Measurements from ENCODE around the gene POMGNT1.

POMGNT1 gene

DNA sequence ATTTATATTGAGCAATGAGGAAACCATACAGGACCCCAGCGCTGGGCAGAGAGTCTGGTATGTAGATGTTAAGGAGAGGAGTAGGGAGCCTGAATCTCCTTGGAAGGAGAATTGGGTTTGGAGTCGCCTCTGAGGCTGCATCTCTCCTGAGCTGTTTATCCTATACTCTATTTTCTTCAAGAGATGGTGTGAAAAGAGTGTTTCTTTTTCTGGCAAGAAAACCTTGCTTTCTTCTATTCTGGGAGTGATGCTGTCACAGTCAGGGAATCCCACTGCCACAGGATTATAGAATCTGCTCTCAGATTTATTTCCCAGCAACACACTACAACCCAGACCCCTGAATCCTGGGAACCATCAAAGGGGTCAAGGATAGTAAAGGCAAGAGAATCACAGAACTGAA, 8.2 kb upstream of the POMGNT1 start:
- no peaks in the 10 kb centered on the region for H3K27me3 ChIP-seq (ENCODE audit: insufficient read depth, poor library complexity, severe bottlenecking)
- no peak for DNase-seq (ENCODE audit: low read depth in 1 of 2, low spot score in 1 of 2)
- no peak for TF ChIP-seq GABPA (IDR thresholded peaks at IDR 0.05; ENCODE audit: low read depth)
- TF ChIP-seq, protein P1, sequence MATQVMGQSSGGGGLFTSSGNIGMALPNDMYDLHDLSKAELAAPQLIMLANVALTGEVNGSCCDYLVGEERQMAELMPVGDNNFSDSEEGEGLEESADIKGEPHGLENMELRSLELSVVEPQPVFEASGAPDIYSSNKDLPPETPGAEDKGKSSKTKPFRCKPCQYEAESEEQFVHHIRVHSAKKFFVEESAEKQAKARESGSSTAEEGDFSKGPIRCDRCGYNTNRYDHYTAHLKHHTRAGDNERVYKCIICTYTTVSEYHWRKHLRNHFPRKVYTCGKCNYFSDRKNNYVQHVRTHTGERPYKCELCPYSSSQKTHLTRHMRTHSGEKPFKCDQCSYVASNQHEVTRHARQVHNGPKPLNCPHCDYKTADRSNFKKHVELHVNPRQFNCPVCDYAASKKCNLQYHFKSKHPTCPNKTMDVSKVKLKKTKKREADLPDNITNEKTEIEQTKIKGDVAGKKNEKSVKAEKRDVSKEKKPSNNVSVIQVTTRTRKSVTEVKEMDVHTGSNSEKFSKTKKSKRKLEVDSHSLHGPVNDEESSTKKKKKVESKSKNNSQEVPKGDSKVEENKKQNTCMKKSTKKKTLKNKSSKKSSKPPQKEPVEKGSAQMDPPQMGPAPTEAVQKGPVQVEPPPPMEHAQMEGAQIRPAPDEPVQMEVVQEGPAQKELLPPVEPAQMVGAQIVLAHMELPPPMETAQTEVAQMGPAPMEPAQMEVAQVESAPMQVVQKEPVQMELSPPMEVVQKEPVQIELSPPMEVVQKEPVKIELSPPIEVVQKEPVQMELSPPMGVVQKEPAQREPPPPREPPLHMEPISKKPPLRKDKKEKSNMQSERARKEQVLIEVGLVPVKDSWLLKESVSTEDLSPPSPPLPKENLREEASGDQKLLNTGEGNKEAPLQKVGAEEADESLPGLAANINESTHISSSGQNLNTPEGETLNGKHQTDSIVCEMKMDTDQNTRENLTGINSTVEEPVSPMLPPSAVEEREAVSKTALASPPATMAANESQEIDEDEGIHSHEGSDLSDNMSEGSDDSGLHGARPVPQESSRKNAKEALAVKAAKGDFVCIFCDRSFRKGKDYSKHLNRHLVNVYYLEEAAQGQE (IDR thresholded peaks at IDR 0.05; ENCODE audit: insufficient replicate concordance, low read depth): no peak
- no peak for TF ChIP-seq CTCF (IDR thresholded peaks at IDR 0.05; ENCODE audit: insufficient read depth, low read length)
- no peak for TF ChIP-seq POLR2AphosphoS5 (IDR thresholded peaks at IDR 0.05; ENCODE audit: low read depth)
- TF ChIP-seq SPI1 (IDR thresholded peaks at IDR 0.05; ENCODE audit: borderline replicate concordance, low read depth): no peak
- H3K4me3 ChIP-seq (replicated peaks; ENCODE audit: insufficient read depth, low read length): no peak overlapping the region
- H3K27ac ChIP-seq (replicated peaks): no peak overlapping the region

DNA sequence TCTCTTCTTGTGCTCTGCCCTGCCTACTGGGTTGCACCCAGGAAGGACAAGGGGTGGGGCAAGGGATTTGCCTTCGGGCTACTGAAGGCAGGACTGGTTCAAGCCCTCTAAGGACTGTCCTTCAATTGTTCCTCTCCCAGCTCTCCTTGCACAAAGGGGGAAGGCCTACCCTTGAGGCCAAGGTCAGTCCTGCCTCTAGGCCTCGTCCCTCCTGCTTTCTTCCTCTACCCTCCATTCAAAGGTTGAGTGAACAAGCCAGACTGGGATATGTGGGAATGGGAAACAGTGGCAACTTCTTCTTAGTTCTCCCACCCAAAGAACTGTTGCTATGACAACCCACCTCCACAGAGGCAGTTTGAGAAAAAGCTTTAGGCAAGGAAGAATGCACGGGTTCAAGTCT, 7.6 kb upstream of the POMGNT1 start:
- DNase-seq (ENCODE audit: low read depth in 1 of 2, low spot score in 1 of 2): no peak
- Histone ChIP-seq H3K27ac (replicated peaks) (no peak overlapping the region), H3K27me3 (ENCODE audit: insufficient read depth, poor library complexity, severe bottlenecking) (no peaks in the 10 kb centered on the region), H3K4me3 (replicated peaks; ENCODE audit: insufficient read depth, low read length) (no peak overlapping the region)
- TF ChIP-seq POLR2AphosphoS5 (IDR thresholded peaks at IDR 0.05; ENCODE audit: low read depth) (no peak), GABPA (IDR thresholded peaks at IDR 0.05; ENCODE audit: low read depth) (no peak), SPI1 (IDR thresholded peaks at IDR 0.05; ENCODE audit: borderline replicate concordance, low read depth) (no peak), CTCF (IDR thresholded peaks at IDR 0.05; ENCODE audit: insufficient read depth, low read length) (no peak)
- TF ChIP-seq, protein P1 (IDR thresholded peaks at IDR 0.05; ENCODE audit: insufficient replicate concordance, low read depth): no peak

DNA sequence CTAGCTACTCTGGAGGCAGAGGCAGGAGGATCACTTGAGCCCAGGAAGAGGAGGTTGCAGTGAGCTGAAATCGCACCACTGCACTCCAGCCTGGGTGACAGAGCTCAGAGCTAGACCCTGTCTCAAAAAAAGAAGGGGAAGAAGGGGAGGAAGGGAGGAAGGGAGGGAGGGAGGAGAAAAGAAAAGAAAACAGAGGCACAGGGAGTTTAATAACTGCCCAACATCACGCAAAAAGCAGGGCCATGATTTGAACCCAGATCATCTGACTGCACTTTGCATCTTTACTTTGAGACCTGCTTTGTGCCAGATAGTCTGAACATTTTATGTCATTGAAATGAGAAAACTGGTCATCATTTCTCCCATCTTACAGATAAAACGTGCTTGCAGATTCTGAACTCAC, 6.9 kb upstream of the POMGNT1 start:
- H3K27me3 ChIP-seq (ENCODE audit: insufficient read depth, poor library complexity, severe bottlenecking): no peaks in the 10 kb centered on the region
- H3K4me3 ChIP-seq (replicated peaks; ENCODE audit: insufficient read depth, low read length): no peak overlapping the region
- no peak for DNase-seq (ENCODE audit: low read depth in 1 of 2, low spot score in 1 of 2)
- no peak overlapping the region for H3K27ac ChIP-seq (replicated peaks)
- TF ChIP-seq CTCF (IDR thresholded peaks at IDR 0.05; ENCODE audit: insufficient read depth, low read length) (no peak), GABPA (IDR thresholded peaks at IDR 0.05; ENCODE audit: low read depth) (no peak), SPI1 (IDR thresholded peaks at IDR 0.05; ENCODE audit: borderline replicate concordance, low read depth) (no peak), POLR2AphosphoS5 (IDR thresholded peaks at IDR 0.05; ENCODE audit: low read depth) (no peak)
- TF ChIP-seq, protein P1 (IDR thresholded peaks at IDR 0.05; ENCODE audit: insufficient replicate concordance, low read depth): no peak

Measured in HL-60 (cell line).